K562 (cell line): ENCODE data around the gene ACRBP. TPM values are rescaled to one million over a fixed set of nuclear protein-coding genes. Genes with fewer than 3 reads are reported as not detected.

Experiments used
- CHD1 ChIP-seq: fragments of 200-600 bp; sonication (generic); IDR thresholded peaks from one replicate; pipeline ENCODE4 v1.6.1; 2012; ENCODE audit warnings: mild to moderate bottlenecking, moderate library complexity, low read length, inconsistent platforms
- ELF1 ChIP-seq: fragments of 200-800 bp; sonication (Bioruptor generic); IDR thresholded peaks from 2 replicates; pipeline ENCODE4 v1.6.1; 2016; ENCODE audit warnings: missing genetic modification characterization, missing compliant biosample characterization
- FIP1L1 ChIP-seq: fragments of 200-400 bp; formaldehyde crosslinking; IDR thresholded peaks from 2 replicates; pipeline ENCODE4 v1.6.1; 2018; ENCODE audit warnings: mild to moderate bottlenecking, low read depth, low read length; ENCODE audit not compliant: poor library complexity, severe bottlenecking
- GTF3C2 ChIP-seq: IDR thresholded peaks from 3 replicates; pipeline ENCODE4 v1.6.1; 2011; ENCODE audit warnings: borderline replicate concordance, mild to moderate bottlenecking, moderate library complexity; ENCODE audit not compliant: insufficient read length; ENCODE audit errors: extremely low read depth
- MAFG ChIP-seq: fragments of 450-650 bp; conservative IDR thresholded peaks from 2 replicates; pipeline ENCODE4 v1.6.1; 2016; ENCODE audit warnings: missing genetic modification characterization, missing compliant biosample characterization
- MEIS2 ChIP-seq: fragments of 450-650 bp; IDR thresholded peaks from 2 replicates; pipeline ENCODE4 v1.6.1; 2014; ENCODE audit warnings: mild to moderate bottlenecking; ENCODE audit not compliant: partially characterized antibody
- NR2C1 ChIP-seq, 2 experiments: fragments of 450-650 bp; IDR thresholded peaks; 2 replicates each; pipeline ENCODE4 v1.6.1; 2017; ENCODE audit warnings: mild to moderate bottlenecking in 2 of 2, antibody characterized with exemption in 1 of 2, inconsistent platforms in 1 of 2, missing compliant biosample characterization in 1 of 2, missing genetic modification characterization in 1 of 2
- NR2C2 ChIP-seq, 2 experiments: fragments of 200-800 bp in 1 of 2; sonication (Bioruptor generic) in 1 of 2; sonication (generic) in 1 of 2; formaldehyde crosslinking in 1 of 2; IDR thresholded peaks; 2 replicates each; pipeline versions ENCODE4 v1.6.1 to v1.8.0; 2016 to 2022; ENCODE audit warnings: mild to moderate bottlenecking in 1 of 2, missing compliant biosample characterization in 1 of 2, missing genetic modification characterization in 1 of 2, missing genetic modification reagents in 1 of 2
- OTX1 ChIP-seq: fragments of 450-650 bp; formaldehyde crosslinking; IDR thresholded peaks from 2 replicates; pipeline ENCODE4 v1.4.0; 2022; ENCODE audit warnings: mild to moderate bottlenecking
- PHB2 ChIP-seq: fragments of 450-650 bp; IDR thresholded peaks from 2 replicates; pipeline ENCODE4 v1.6.1; 2017; ENCODE audit warnings: low read depth
- RBM14 ChIP-seq: fragments of 200-400 bp; formaldehyde crosslinking; IDR thresholded peaks from 2 replicates; pipeline ENCODE4 v1.6.1; 2018; ENCODE audit warnings: low read depth, mild to moderate bottlenecking, low read length, moderate library complexity, borderline replicate concordance; ENCODE audit not compliant: insufficient read depth
- RHOXF2B ChIP-seq: fragments of 250-450 bp; sonication (Bioruptor Pico); conservative IDR thresholded peaks from 2 replicates; pipeline ENCODE4 v1.5.1; 2021
- TAF9B ChIP-seq: fragments of 450-650 bp; IDR thresholded peaks from 2 replicates; pipeline ENCODE4 v1.6.1; 2018; ENCODE audit warnings: mild to moderate bottlenecking; ENCODE audit not compliant: partially characterized antibody
- ZKSCAN8 ChIP-seq: fragments of 200-800 bp; sonication (Bioruptor generic); IDR thresholded peaks from 2 replicates; pipeline ENCODE4 v1.6.1; 2016; ENCODE audit warnings: missing genetic modification characterization, missing compliant biosample characterization
- ZNF175 ChIP-seq: fragments of 200-800 bp; sonication (Bioruptor generic); IDR thresholded peaks from 2 replicates; pipeline ENCODE4 v1.6.1; 2016; ENCODE audit warnings: low read depth, mild to moderate bottlenecking, missing genetic modification characterization, missing compliant biosample characterization
- ZNF239 ChIP-seq: fragments of 250-450 bp; sonication (Bioruptor Pico); IDR thresholded peaks from 2 replicates; pipeline ENCODE4 v1.4.0; 2020; ENCODE audit warnings: mild to moderate bottlenecking
- ZNF408 ChIP-seq: fragments of 250-450 bp; sonication (Bioruptor Pico); IDR thresholded peaks from 2 replicates; pipeline ENCODE4 v1.4.0; 2020; ENCODE audit warnings: low read depth, mild to moderate bottlenecking, moderate library complexity
- ZNF583 ChIP-seq: fragments of 250-450 bp; sonication (Bioruptor Pico); IDR thresholded peaks from 2 replicates; pipeline ENCODE4 v1.4.0; 2020
- ZNF589 ChIP-seq: fragments of 200-800 bp; sonication (Bioruptor generic); IDR thresholded peaks from 2 replicates; pipeline ENCODE4 v1.6.1; 2016; ENCODE audit warnings: low read depth, missing genetic modification characterization, missing compliant biosample characterization
- ZNF699 ChIP-seq: fragments of 250-450 bp; sonication (Bioruptor Pico); IDR thresholded peaks from 2 replicates; pipeline ENCODE4 v1.8.0; 2021; ENCODE audit warnings: mild to moderate bottlenecking, moderate library complexity; ENCODE audit not compliant: insufficient replicate concordance
- polyA plus RNA-seq, 8 experiments: library from polyadenylated mRNA; depleted of rRNA in 4 of 8; stranded (reverse) in 5 of 8; unstranded in 3 of 8; fragments of >200 nt; fragmentation: Nextera tagmentation in 2 of 8; fragmentation: Illumina TruSeq in 1 of 8; extraction: Ambion mirVana in 2 of 8; extraction: Trizol in 1 of 8; gene quantifications; 2 replicates each; pipeline versions ENCODE4 v1.2.1 to v1.2.3, GENCODE V29; 2011 to 2014; ENCODE audit warnings: inconsistent platforms in 1 of 8, missing spikeins in 1 of 8
- total RNA-seq, 7 experiments: library from RNA; depleted of rRNA in 6 of 7; stranded (reverse); fragments of >200 nt in 6 of 7; fragmentation: Illumina TruSeq in 2 of 7; extraction: Trizol in 2 of 7; gene quantifications; 2 replicates each; pipeline versions ENCODE4 v1.2.1 to v1.2.3, GENCODE V29; 2011 to 2021; ENCODE audit warnings: low replicate concordance in 1 of 7
- TF ChIP-seq, protein P1 (sequence below): IDR thresholded peaks from 3 replicates; pipeline ENCODE4 v1.6.1; 2011; ENCODE audit warnings: borderline replicate concordance, mild to moderate bottlenecking; ENCODE audit not compliant: insufficient read length, insufficient read depth
- TF ChIP-seq, protein P2 (sequence below), 2 experiments: fragments of 250-450 bp in 1 of 2; fragments of 450-650 bp in 1 of 2; sonication (Bioruptor Pico) in 1 of 2; IDR thresholded peaks; 2 replicates each; pipeline versions ENCODE4 v1.6.1 to v1.8.0; 2016 to 2021; ENCODE audit warnings: mild to moderate bottlenecking in 2 of 2, moderate library complexity in 2 of 2, missing compliant biosample characterization in 1 of 2, missing genetic modification characterization in 1 of 2

Gene ACRBP
- total and polyA plus RNA-seq, 9 of the 15 experiments (the other 6 are each of a cell fraction or from before 2014, with no cell fraction given), result 3.1 to 31.8 (median 8.4) TPM

- peak; percentile 70; the same call in 1 of the 2 replicates for TF ChIP-seq OTX1
- TF ChIP-seq ZKSCAN8 (CRISPR knock-in tag), result peak; percentile 80
- 0 out of 2 replicates have a peak, but pooled peaks have one; percentile 33 for TF ChIP-seq PHB2
- peak; percentile 44 for TF ChIP-seq MEIS2
- TF ChIP-seq, protein P1, sequence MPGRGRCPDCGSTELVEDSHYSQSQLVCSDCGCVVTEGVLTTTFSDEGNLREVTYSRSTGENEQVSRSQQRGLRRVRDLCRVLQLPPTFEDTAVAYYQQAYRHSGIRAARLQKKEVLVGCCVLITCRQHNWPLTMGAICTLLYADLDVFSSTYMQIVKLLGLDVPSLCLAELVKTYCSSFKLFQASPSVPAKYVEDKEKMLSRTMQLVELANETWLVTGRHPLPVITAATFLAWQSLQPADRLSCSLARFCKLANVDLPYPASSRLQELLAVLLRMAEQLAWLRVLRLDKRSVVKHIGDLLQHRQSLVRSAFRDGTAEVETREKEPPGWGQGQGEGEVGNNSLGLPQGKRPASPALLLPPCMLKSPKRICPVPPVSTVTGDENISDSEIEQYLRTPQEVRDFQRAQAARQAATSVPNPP, result no peak
- peak; percentile 43 for TF ChIP-seq TAF9B
- TF ChIP-seq FIP1L1, result no peak
- TF ChIP-seq ZNF589 (CRISPR knock-in tag), result peak; percentile 95
- TF ChIP-seq NR2C1 (IDR thresholded peaks at IDR 0.05), result 0 out of 2 replicates have a peak, but pooled peaks have one; percentile 25
- TF ChIP-seq NR2C1 (tag; IDR thresholded peaks at IDR 0.05), result peak; percentile 39; the same call in 1 of the 2 replicates
- TF ChIP-seq NR2C2 (CRISPR knock-in tag; IDR thresholded peaks at IDR 0.05), result no peak
- TF ChIP-seq NR2C2 (tag; IDR thresholded peaks at IDR 0.05), result peak; percentile 24; the same call in 1 of the 2 replicates
- no peak for TF ChIP-seq RBM14
- TF ChIP-seq MAFG (tag), result peak; percentile 76
- TF ChIP-seq ZNF699 (CRISPR knock-in tag), result no peak
- no peak for TF ChIP-seq ZNF408 (CRISPR knock-in tag)
- no peak for TF ChIP-seq GTF3C2
- TF ChIP-seq RHOXF2B (CRISPR knock-in tag), result no peak
- TF ChIP-seq ZNF583, result no peak
- TF ChIP-seq ZNF175, result peak; percentile 94
- peak; percentile 29; the same call in 1 of the 2 replicates for TF ChIP-seq ZNF239 (CRISPR knock-in tag)
- TF ChIP-seq, protein P2, sequence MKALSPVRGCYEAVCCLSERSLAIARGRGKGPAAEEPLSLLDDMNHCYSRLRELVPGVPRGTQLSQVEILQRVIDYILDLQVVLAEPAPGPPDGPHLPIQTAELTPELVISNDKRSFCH (CRISPR knock-in tag; IDR thresholded peaks at IDR 0.05), result no peak
- TF ChIP-seq, protein P2 (tag; IDR thresholded peaks at IDR 0.05), result peak; percentile 84
- TF ChIP-seq ELF1 (tag), result peak; percentile 48; the same call in 1 of the 2 replicates
- no peak for TF ChIP-seq CHD1
These were observed 39.3 kb downstream of the ACRBP start (continued) for GRCh38 chr12:6607751-6608591.
